NCI-H1105 treated with DMSO at 0.1 percent for 48 hours (cell line): ENCODE data around the gene SLC38A5.
"Not testable (repeated sequence)": the region's sequence is repeated elsewhere in the genome, so short reads cannot be mapped to it uniquely, and the experiment has no call there.

Experiments used
- DNase-seq: peaks from one replicate; lab custom pipeline; 2025; lab: John Stamatoyannopoulos, UW

SLC38A5 gene

GRCh38 chrX:48470110-48470832, at the start of gene SLC38A5:
TSS of gene SLC38A5 (minus strand) at chrX:48470260. CDS start at chrX:48467924, 2,336 bp downstream.
- DNase-seq = no peak

GRCh38 chrX:48519481-48519880, 49.4 kb upstream of the SLC38A5 start:
- DNase-seq = not testable (repeated sequence)

GRCh38 chrX:48516987-48517386, 46.9 kb upstream of the SLC38A5 start:
- DNase-seq = no peak

GRCh38 chrX:48516285-48516684, 46.2 kb upstream of the SLC38A5 start:
- no peak for DNase-seq

- DNase-seq = no peak
Observed at GRCh38 chrX:48515842-48516241, 45.8 kb upstream of the SLC38A5 start.

GRCh38 chrX:48514868-48515460, 44.9 kb upstream of the SLC38A5 start:
- DNase-seq = no peak

- no peak for DNase-seq
Observed at GRCh38 chrX:48514126-48514806, 44.2 kb upstream of the SLC38A5 start.

GRCh38 chrX:48513670-48514069, 43.6 kb upstream of the SLC38A5 start:
- no peak for DNase-seq

GRCh38 chrX:48512371-48512935, 42.4 kb upstream of the SLC38A5 start:
- no peak for DNase-seq

GRCh38 chrX:48511560-48511959, 41.5 kb upstream of the SLC38A5 start:
- DNase-seq = no peak

GRCh38 chrX:48509619-48510018, 39.6 kb upstream of the SLC38A5 start:
- no peak for DNase-seq

- DNase-seq = no peak
Observed at GRCh38 chrX:48509245-48509590, 39.2 kb upstream of the SLC38A5 start.

GRCh38 chrX:48508400-48509244, 38.6 kb upstream of the SLC38A5 start, which contains the start of gene PORCN:
TSS of gene PORCN (plus strand) at chrX:48508992. CDS start at chrX:48509821, 829 bp downstream.
- DNase-seq = peak; percentile 52

GRCh38 chrX:48507246-48507645, 37.2 kb upstream of the SLC38A5 start:
- DNase-seq = no peak

- no peak for DNase-seq
Observed at GRCh38 chrX:48505481-48505880, 35.4 kb upstream of the SLC38A5 start.

GRCh38 chrX:48504261-48504660, 34.2 kb upstream of the SLC38A5 start:
- DNase-seq = no peak

GRCh38 chrX:48498374-48498809, 28.3 kb upstream of the SLC38A5 start:
- DNase-seq = no peak

GRCh38 chrX:48497871-48498270, 27.8 kb upstream of the SLC38A5 start:
- DNase-seq = no peak

- DNase-seq = no peak
Observed at GRCh38 chrX:48496660-48497059, 26.6 kb upstream of the SLC38A5 start.

GRCh38 chrX:48493890-48494364, 23.9 kb upstream of the SLC38A5 start:
- peak; percentile 7 for DNase-seq

- no peak for DNase-seq
Observed at GRCh38 chrX:48492293-48492910, 22.3 kb upstream of the SLC38A5 start.
